ENCODE data around the gene BDKRB2.

The BDKRB2 gene

GRCh38 chr14:96252999-96253539, 48.4 kb downstream of the BDKRB2 start:
- no peak for DNase-seq (ENCODE audit: low read depth in 3 of 3)

GRCh38 chr14:96254687-96255086, 50.0 kb downstream of the BDKRB2 start:
- DNase-seq (ENCODE audit: low read depth in 3 of 3): no peak

DNA sequence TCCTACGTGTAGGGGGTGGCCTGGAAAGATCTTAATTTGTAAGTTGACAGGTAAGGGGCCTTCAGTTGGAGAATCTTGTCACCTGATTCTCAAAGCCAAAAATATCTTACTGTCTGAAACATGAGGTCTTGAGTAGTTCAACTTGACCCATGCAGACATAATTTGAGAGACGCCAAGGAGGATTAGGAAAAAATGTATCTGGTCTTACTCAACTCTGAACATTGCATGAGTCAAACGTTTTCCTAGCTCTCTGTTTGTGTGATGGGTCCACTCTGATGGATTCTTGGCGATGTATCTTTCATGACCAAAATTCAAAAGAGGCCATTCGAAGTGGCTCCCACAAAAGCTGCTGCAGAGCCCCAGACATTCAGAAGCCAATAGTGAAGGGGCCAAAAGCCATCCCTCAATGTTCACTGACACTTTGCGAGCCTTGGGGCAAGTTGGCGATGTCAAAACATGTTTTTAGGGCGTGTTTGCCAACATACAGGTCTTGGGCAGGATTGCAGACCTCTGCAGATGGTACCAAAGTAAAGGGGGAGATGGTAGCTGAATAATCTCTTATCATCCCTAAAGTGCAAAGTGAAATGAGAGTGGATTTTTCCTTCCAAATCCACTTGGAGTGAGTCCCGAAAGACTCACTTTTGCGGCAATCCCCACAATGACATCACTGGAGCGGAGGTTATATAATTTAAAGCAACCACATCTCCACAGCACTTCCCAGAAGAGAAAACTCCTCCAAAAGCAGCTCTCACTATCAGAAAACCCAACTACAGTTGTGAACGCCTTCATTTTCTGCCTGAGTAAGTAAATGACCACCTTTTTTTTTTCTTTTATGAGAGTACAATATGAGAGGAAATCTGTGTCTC, 51.1 kb downstream of the BDKRB2 start, which contains the start of gene BDKRB1:
Gene BDKRB1 (plus strand): TSS at position 710 of the 866 bp plus-strand sequence. CDS start 7,473 bp downstream, outside the sequence.
- DNase-seq (ENCODE audit: low read depth in 3 of 3): no peak

- DNase-seq (ENCODE audit: low read depth in 3 of 3): no peak
These were observed 51.8 kb downstream of the BDKRB2 start for GRCh38 chr14:96256407-96256806.

DNA sequence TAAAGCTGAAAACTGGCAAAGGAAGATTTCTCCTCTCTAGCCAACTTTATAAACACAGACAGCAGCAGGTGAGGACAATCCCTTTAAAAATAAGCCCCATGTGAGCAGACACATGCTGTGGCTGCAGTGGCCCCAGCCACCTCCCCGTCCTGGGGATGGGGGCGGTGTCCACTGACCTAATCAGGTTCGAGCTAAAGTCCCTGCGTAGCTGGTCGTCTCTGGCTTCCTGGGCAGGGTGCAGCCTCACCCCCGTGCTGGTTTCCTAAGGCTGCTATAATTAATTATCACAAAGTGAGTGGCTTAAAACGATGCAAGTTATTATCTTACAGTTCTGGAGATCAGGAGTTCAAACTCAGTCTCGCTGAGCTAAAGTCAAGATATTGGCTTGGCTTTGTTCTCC, 52.4 kb downstream of the BDKRB2 start:
- no peak for DNase-seq (ENCODE audit: low read depth in 3 of 3)

DNA sequence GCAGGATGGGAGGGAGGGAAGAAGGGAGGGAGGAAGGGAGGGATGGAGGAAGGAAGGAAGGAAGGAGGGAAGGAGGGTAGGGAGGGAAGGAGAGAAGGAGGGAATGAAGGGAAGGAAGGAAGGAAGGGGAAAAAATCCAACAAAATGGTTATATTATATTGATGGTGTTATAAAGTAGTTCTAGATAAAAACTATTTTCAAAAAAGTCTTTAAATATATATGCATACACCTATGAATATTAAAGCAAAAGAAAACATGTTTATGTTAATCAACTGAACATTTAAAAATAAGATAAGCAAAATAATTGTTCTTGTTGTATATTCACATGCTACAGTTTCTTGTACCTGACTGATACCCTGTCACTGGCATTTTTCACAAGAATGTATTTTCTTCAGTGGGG, 53.3 kb downstream of the BDKRB2 start:
- no peak for DNase-seq (ENCODE audit: low read depth in 3 of 3)

DNA sequence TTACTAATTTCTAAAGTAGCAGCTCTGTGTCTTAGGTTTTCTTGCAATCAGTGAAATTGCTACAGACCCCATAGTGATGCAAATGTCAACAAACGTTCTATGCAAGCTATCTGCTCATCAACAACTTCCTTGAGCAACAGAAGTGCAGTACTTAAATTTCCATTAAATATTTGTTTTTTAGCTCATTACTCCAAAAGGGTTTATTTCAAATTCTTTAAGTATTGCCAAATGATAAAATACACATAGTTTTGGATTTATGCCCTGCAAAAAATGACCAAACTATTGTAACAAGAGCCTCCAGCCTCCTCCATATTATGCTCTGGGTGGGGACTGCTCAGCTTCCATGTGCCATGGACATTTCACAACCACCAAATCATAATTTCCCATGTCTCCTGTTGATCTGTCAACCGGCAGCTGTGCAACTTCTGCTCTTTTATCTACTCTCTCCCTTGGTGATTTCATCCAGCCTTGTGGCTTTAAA, 55.7 kb downstream of the BDKRB2 start:
- no peak for DNase-seq (ENCODE audit: low read depth in 3 of 3)

DNA sequence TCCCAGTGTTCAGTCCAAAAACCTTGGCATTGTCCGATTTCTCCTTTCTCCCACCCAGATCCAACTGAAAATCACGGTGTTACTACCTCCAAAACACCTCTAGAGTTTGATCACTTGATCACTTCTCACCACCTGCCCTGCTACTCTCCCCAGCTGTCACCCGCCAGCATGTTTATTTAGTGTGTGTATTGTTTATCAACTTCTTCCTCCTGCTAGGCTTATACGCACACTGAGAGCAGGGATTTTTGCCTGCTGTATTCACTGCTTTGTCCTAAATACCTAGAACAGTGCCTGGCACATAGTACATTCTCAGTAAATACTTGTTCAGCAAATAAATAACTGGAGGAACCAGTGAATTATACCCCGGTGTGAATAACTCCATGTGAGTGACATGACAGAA, 56.4 kb downstream of the BDKRB2 start:
- DNase-seq (ENCODE audit: low read depth in 3 of 3): no peak

GRCh38 chr14:96261772-96262655, 57.4 kb downstream of the BDKRB2 start:
- no peak for DNase-seq (ENCODE audit: low read depth in 3 of 3)

DNA sequence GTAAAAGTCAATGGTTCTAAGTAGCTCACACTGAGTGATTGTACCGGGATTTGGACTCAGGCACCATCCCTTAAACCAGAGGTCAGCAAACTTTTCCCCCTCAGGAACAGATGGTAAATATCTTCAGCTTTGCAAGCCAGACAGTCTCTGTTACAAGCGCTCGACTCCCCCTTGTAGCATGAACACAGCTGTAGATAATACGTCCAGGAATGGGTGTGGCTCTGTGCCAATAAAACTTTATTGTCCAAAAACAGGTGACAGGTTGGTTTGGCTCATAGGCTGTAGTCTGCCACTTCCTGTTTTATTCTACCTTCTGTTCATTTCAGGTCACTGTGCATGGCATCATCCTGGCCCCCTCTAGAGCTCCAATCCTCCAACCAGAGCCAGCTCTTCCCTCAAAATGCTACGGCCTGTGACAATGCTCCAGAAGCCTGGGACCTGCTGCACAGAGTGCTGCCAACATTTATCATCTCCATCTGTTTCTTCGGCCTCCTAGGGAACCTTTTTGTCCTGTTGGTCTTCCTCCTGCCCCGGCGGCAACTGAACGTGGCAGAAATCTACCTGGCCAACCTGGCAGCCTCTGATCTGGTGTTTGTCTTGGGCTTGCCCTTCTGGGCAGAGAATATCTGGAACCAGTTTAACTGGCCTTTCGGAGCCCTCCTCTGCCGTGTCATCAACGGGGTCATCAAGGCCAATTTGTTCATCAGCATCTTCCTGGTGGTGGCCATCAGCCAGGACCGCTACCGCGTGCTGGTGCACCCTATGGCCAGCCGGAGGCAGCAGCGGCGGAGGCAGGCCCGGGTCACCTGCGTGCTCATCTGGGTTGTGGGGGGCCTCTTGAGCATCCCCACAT, 58.9 kb downstream of the BDKRB2 start:
- DNase-seq (ENCODE audit: low read depth in 3 of 3): no peak

- no peak for DNase-seq (ENCODE audit: low read depth in 3 of 3)
These were observed 59.5 kb downstream of the BDKRB2 start for GRCh38 chr14:96264200-96264553.

DNA sequence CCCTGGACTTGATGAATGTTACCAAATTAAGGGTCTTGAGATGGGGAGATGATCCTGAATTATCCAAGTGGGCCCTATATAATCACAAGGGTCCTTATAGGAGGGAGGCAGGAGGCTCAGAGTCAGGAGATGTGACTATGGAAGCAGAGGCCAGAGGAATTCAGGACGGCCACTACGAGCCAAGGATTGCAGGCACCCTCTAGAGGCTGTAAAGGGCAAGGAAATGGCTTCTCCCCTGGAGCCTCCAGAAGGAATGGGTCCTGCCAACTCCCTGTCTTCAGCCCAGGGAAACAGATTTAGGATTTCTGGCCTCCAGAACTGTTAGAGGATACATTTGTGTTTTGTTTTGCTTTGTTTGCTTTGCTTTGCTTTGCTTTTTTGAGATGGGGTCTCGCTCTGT, 60.2 kb downstream of the BDKRB2 start:
- DNase-seq (ENCODE audit: low read depth in 3 of 3): no peak

- DNase-seq (ENCODE audit: low read depth in 3 of 3): no peak
These were observed 60.9 kb downstream of the BDKRB2 start for GRCh38 chr14:96265383-96266095.

DNA sequence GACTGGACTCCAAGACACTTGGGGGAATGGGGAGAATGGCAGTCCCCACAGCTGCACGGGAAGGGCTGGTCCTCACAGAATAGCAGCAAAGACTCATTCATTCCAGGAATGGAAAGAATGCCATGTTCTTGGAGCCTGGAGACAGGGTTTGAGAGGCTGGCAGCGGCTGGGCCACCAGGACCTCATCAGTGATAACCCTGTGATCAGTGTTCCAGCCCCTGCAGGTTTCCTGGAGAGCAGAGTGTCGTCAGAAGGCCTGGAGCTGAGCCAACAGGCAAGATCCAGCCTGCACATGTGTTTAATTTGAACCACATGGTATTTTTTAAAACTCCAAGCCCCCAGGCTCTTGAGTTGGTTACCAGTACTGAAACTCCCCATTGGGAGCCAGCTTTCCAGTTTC, 62.7 kb downstream of the BDKRB2 start:
- no peak for DNase-seq (ENCODE audit: low read depth in 3 of 3)

DNA sequence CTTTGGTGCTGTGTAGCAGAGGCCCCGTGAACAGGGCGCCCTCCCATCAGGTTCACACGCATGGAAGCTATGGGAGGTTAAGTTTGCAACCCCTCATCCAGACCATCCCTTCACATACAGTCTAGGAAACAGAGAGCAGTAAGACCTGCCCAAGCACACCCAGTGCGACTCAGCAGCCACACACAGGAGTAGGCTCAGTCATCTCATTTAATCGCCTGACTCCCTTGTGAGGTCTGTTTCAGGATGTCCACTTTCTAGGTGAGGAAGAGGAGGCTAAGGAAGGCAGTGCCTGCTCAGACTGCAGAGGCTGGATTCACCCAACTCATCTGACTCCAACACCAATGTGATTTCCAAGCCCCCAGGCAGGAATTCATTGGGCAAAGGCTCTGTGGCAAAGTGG, 63.3 kb downstream of the BDKRB2 start:
- DNase-seq (ENCODE audit: low read depth in 3 of 3): no peak

- no peak for DNase-seq (ENCODE audit: low read depth in 3 of 3)
These were observed 64.1 kb downstream of the BDKRB2 start for GRCh38 chr14:96268431-96269358.

DNA sequence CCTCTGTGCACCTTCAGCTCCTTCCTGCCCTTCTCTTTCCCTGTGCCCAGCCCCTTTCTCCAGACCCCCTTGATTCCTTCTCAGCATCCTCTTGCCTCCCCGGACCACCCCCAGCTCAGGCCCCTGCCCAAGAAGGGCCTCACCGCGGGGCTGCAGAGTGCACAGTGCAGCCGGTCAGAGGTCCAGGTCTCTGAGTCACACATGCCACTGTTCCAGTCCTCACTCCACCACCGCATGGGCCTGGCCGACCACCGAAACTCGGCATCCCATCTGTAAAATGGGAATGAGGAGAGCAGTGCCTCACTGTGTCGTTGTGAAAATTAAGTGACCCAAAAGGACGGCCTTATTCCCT, 64.7 kb downstream of the BDKRB2 start:
- no peak for DNase-seq (ENCODE audit: low read depth in 3 of 3)

GRCh38 chr14:96270565-96271420, 66.2 kb downstream of the BDKRB2 start:
- DNase-seq (ENCODE audit: low read depth in 3 of 3): no peak

GRCh38 chr14:96271421-96271762, 66.8 kb downstream of the BDKRB2 start:
- no peak for DNase-seq (ENCODE audit: low read depth in 3 of 3)
